ENCODE data around the gene GLUL. TPM values are rescaled to one million over a fixed set of nuclear protein-coding genes. Genes with fewer than 3 reads are reported as not detected.

GLUL gene
- total RNA-seq, 2 donors from 2014 or later: 343 to 428 TPM

DNA sequence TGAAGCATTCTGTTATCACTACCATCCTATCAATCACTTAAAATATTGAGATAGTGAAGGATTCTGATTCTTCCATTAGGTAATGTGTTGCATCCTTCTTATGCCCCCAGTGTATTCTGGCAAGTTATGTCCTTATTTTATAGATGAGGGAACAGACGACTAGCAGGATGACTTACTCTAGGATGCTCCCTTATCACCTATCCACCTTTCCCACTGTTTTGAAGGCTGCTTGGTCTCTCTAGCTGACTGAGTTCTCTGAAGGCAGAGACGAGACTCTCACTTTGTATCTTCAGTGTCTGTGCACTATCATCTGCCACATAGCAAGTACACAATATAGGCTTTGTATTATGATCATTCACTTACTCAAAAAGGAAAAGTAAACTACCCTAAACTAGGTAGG, 4.0 kb downstream of the GLUL start:
- Histone ChIP-seq H3K4me3 (no peak overlapping the region), H3K36me3 (peaks cover 33% of the 10 kb centered on the region), H3K27ac (no peak overlapping the region)

DNA sequence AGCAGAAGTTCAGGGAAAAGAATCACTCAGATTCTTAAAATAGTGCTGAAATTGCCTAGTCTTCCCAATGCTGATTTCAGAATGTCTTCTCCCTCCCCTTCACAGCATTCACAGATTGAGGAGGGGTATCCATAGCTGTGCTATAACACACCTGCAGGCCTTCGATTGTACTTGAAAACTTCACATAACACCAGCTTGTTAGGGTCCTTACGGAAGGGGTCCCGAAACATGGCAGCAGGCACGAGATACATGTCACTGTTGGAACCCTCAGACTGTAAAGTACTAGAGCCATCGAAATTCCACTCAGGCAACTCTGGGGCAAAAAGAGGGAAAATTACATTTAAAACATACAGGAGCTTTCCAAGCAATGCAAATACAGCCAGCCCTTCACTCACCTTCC, 4.6 kb downstream of the GLUL start:
- H3K4me1 ChIP-seq: no peaks in the 10 kb centered on the region

More for the DNA sequence above, 4.0 kb downstream of the GLUL start:
- Histone ChIP-seq H3K4me1 (no peaks in the 10 kb centered on the region), H3K9ac (ENCODE audit: low read depth in 2 of 2, low read length in 2 of 2) (no peak overlapping the region), H3K9me3 (no peaks in the 10 kb centered on the region), H3K27me3 (no peaks in the 10 kb centered on the region)
- TF ChIP-seq, protein P1, sequence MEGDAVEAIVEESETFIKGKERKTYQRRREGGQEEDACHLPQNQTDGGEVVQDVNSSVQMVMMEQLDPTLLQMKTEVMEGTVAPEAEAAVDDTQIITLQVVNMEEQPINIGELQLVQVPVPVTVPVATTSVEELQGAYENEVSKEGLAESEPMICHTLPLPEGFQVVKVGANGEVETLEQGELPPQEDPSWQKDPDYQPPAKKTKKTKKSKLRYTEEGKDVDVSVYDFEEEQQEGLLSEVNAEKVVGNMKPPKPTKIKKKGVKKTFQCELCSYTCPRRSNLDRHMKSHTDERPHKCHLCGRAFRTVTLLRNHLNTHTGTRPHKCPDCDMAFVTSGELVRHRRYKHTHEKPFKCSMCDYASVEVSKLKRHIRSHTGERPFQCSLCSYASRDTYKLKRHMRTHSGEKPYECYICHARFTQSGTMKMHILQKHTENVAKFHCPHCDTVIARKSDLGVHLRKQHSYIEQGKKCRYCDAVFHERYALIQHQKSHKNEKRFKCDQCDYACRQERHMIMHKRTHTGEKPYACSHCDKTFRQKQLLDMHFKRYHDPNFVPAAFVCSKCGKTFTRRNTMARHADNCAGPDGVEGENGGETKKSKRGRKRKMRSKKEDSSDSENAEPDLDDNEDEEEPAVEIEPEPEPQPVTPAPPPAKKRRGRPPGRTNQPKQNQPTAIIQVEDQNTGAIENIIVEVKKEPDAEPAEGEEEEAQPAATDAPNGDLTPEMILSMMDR (IDR thresholded peaks at IDR 0.05): no peak
- no peak for DNase-seq
- intact Hi-C loops (cut with DNase I): no loop called here

DNA sequence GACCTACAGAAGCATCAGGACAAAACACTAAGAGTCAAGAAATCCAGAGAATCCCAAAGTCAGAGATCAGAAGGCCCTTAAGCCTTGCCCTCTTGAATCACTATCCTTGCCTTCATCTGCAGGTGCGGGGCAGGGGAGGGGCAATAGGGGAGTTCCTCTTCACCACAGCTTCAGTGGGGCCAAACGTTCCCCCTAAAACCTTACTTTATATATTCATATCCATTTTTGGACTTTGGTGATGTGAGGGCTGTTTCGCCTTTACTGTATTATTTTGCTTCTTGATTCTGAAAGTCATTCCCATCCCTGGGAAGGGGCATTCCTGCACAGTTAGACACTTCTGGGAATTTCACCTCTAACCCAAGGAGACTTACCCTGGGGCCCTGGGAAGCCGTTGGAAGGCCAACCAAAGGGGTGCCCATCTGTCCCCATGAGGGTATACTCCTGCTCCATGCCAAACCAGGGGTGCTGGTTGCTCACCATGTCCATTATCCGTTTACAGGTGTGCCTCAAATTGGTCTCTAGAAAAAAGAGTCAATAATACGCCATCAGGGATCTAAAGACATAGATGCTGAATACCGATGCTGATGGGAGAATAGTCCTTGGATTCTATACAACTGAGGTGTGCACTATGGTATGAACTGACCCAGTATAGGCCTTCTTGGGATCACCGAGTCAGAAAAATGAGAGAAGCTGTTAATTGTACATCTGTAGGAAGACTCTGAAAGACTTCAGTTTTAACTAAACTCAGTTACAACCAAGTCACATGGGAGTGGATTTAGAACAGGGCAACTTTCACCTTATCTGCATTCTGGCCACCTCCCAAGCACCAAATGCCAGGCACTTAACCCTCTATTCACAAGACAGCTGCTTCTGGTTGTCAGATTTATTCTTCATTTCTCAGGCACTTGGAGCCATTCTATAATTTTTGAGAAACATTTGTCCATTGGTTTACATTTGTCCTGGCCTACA, 5.4 kb downstream of the GLUL start:
- Histone ChIP-seq H3K4me3 (no peak overlapping the region), H3K27me3 (no peaks in the 10 kb centered on the region), H3K36me3 (peaks cover 38% of the 10 kb centered on the region), H3K27ac (no peak overlapping the region), H3K9me3 (no peaks in the 10 kb centered on the region), H3K4me1 (no peaks in the 10 kb centered on the region), H3K9ac (ENCODE audit: low read depth in 2 of 2, low read length in 2 of 2) (no peak overlapping the region)
- TF ChIP-seq, protein P1 (IDR thresholded peaks at IDR 0.05): no peak
- intact Hi-C loops (cut with DNase I): no loop called here
- no peak for DNase-seq

More for the DNA sequence above, 4.6 kb downstream of the GLUL start:
- H3K9me3 ChIP-seq: no peaks in the 10 kb centered on the region
- TF ChIP-seq, protein P1 (IDR thresholded peaks at IDR 0.05): no peak
- no peak overlapping the region for H3K27ac ChIP-seq
- intact Hi-C loops (cut with DNase I): no loop called here
- no peak for DNase-seq
- peaks cover 38% of the 10 kb centered on the region for H3K36me3 ChIP-seq
- no peak overlapping the region for H3K4me3 ChIP-seq
- H3K27me3 ChIP-seq: no peaks in the 10 kb centered on the region
- H3K9ac ChIP-seq (ENCODE audit: low read depth in 2 of 2, low read length in 2 of 2): no peak overlapping the region

DNA sequence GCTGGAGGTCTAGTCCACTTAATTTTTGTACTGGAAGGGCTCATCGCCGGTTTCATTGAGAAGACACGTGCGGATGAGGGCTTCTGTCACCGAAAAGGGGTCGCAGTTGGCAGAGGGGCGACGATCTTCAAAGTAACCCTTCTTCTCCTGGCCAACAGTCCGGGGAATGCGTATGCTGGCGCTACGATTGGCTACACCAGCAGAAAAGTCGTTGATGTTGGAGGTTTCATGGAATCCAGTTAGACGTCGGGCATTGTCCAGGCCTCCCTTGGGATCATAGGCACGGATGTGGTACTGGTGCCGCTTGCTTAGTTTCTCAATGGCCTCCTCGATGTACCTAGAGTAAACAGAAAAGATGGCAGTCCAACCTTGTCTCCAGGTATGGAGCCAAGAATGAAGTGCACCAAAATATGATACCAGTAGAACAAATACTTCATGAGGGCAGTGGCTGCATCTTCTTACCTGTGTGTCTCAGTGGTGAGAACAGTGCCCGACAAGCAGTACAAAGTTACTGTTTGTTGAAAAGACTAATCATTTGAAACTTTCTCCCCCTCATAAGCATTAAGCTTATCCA, 7.1 kb downstream of the GLUL start:
- H3K27me3 ChIP-seq: no peaks in the 10 kb centered on the region
- intact Hi-C loops (cut with DNase I): no loop called here
- no peak overlapping the region for H3K27ac ChIP-seq
- no peaks in the 10 kb centered on the region for H3K9me3 ChIP-seq
- no peak overlapping the region for H3K4me3 ChIP-seq
- H3K9ac ChIP-seq (ENCODE audit: low read depth in 2 of 2, low read length in 2 of 2): no peak overlapping the region
- peaks cover 38% of the 10 kb centered on the region for H3K36me3 ChIP-seq
- no peaks in the 10 kb centered on the region for H3K4me1 ChIP-seq
- TF ChIP-seq, protein P1 (IDR thresholded peaks at IDR 0.05): no peak
- no peak for DNase-seq

DNA sequence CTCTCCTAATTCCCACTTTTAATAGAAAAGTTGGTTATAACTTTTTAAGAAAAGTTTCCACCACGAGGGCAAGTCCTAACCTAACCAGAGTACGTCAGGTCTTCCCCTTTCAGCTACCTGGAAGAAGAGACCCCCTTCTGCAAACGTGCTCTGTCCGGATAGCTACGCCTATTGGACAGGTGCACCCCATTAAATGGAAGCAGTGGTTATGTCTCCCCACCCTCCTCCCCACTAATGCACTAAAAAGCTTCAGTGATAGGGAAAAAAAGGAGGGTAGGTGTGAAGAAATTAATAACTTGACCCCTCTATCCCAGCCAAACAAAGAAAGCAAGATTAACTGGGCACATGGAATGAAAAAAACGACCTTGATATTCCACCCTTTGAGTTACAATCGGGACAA, 7.7 kb downstream of the GLUL start:
- Histone ChIP-seq H3K27me3 (no peaks in the 10 kb centered on the region), H3K9me3 (no peaks in the 10 kb centered on the region), H3K27ac (no peak overlapping the region), H3K4me3 (no peak overlapping the region), H3K36me3 (peaks cover 38% of the 10 kb centered on the region), H3K9ac (ENCODE audit: low read depth in 2 of 2, low read length in 2 of 2) (no peak overlapping the region), H3K4me1 (no peaks in the 10 kb centered on the region)
- intact Hi-C loops (cut with DNase I): no loop called here
- DNase-seq: no peak
- TF ChIP-seq, protein P1 (IDR thresholded peaks at IDR 0.05): no peak

Data from colonic mucosa (tissue), 4 donors.